Epithelial cell of proximal tubule (primary cell): ENCODE data around the gene EPHB1. TPM values are rescaled to one million over a fixed set of nuclear protein-coding genes. Genes with fewer than 3 reads are reported as not detected.

Experiments
- DNase-seq: peaks from one replicate; pipeline ENCODE4 v3.0.0-alpha.2; 2011; ENCODE audit warnings: low read depth
- H3K4me3 ChIP-seq: 2 replicates; pipeline ENCODE4 v1.5.1; 2011; ENCODE audit warnings: low read depth, mild to moderate bottlenecking, low read length
- total RNA-seq: library from RNA; depleted of rRNA; stranded (reverse); fragments of >200 nt; gene quantifications from 2 replicates; pipeline ENCODE4 v1.2.3, GENCODE V29; 2015
- TF ChIP-seq, protein P1 (sequence below): conservative IDR thresholded peaks from 2 replicates; pipeline ENCODE4 v1.5.1; 2012; ENCODE audit warnings: low read depth, mild to moderate bottlenecking, low read length

Gene EPHB1
- 1.6 and 2.7 TPM in 2 replicates for total RNA-seq

GRCh38 chr3:134794950-134795745, at the start of gene EPHB1:
EPHB1 (plus strand) TSS chr3:134795260.
- TF ChIP-seq, protein P1, sequence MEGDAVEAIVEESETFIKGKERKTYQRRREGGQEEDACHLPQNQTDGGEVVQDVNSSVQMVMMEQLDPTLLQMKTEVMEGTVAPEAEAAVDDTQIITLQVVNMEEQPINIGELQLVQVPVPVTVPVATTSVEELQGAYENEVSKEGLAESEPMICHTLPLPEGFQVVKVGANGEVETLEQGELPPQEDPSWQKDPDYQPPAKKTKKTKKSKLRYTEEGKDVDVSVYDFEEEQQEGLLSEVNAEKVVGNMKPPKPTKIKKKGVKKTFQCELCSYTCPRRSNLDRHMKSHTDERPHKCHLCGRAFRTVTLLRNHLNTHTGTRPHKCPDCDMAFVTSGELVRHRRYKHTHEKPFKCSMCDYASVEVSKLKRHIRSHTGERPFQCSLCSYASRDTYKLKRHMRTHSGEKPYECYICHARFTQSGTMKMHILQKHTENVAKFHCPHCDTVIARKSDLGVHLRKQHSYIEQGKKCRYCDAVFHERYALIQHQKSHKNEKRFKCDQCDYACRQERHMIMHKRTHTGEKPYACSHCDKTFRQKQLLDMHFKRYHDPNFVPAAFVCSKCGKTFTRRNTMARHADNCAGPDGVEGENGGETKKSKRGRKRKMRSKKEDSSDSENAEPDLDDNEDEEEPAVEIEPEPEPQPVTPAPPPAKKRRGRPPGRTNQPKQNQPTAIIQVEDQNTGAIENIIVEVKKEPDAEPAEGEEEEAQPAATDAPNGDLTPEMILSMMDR: peak; percentile 91
- DNase-seq: peak; percentile 88
- H3K4me3 ChIP-seq: peak within 1 kb of the TSS; percentile 74

DNA sequence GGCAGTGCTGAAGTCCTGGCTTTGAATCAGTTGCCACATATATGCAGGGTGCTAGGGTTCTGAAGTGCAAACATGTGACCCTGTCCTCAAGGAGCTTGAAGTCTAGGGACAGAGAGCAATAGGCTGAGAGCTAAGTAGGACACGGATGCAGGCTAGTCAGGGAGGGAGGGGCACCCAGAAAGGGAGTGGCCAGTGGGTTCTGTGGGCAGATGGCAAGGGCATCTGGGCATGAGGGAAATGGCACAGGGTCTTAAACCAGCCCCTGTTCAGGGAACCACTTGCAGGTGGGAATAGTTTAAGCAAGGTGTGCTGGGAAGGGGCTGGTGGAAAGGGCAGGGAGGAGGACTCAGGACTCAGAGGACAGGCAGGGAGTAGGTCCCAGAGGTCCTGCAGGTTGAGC, 46.4 kb upstream of the EPHB1 start:
- no peak for DNase-seq
- TF ChIP-seq, protein P1: no peak
- H3K4me3 ChIP-seq: no peak overlapping the region

DNA sequence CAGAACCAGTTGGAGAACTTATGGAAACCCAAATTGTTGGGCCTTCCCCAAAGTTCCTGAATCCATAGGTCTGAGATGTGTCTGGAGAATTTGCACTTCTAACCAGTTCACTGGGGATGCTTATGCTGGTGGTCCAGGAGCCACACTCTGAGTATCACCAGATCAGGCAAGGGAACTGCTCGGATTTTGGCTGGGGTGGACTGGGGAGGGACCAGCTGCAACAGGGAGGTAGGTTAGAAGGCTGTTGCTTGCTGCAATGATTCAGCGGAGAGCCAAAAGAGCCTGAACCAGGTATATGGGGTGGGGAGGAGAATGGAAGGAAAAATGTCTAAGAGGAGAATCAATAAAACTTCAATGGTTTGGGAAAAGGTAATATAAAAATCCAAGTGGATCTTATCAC, 45.9 kb upstream of the EPHB1 start:
- TF ChIP-seq, protein P1: no peak
- DNase-seq: no peak
- no peak overlapping the region for H3K4me3 ChIP-seq

- no peak for DNase-seq
- TF ChIP-seq, protein P1: no peak
- no peak overlapping the region for H3K4me3 ChIP-seq
Measured at GRCh38 chr3:134749802-134750553, 45.1 kb upstream of the EPHB1 start.

DNA sequence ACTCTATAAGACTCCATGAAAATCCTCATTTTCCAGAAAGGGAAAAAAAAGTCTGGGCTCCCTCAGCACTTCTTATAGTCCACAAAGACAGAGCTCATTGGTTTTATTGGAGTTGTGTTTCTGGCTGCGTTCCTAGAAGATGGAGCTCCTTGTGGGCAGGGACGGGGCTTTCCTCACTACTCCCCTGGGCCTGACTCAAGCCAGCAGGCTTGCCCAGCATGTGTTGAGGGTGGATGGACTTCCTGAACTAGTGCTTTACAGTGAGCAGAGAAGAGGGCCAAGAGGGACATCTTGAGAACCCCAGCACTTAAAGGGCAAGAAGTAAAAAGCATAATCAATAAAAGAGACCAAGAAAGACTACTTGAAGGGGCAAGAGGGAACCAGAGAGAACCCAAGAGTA, 43.2 kb upstream of the EPHB1 start:
- H3K4me3 ChIP-seq: no peak overlapping the region
- DNase-seq: no peak
- TF ChIP-seq, protein P1: no peak

DNA sequence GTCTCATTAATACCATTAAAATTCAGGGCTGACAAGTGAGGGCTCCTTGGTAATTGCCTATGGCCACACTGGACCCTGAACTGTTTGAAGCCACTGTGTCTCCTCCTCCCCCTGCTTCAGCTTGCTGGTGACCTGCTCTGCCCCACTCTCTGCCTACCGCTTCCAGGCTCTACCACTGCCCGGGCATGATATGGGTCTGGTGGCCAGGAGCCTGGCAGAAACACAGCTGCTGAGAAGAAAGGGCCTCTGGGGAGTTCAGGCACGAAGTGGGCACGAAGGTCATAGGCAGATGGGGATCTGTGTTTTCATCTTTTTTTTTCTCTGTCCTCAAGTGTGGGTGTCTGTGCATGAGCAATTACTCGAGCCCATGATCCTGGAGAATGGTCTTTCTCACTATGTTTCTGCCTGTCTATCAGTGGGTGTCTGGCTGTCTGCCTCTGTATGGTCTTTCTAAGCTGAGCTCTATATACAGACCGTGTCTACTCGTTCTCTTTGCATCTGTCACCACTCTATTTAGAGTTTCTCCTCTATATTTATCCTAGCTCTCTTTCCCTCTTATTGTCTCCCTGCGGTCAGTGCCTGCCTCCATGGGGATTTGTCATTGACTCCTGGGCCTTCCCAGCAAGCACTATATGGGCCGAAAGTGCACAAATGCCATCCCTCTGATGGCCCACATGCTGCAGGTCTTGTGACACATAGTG, 42.1 kb upstream of the EPHB1 start:
- TF ChIP-seq, protein P1: no peak
- H3K4me3 ChIP-seq: no peak overlapping the region
- no peak for DNase-seq
